IMR-90 (cell line): ENCODE results near the gene B4GALNT3. TPM values are rescaled to one million over a fixed set of nuclear protein-coding genes. Genes with fewer than 3 reads are reported as not detected.

ENCODE experiments used
- ATAC-seq: fragments of 200-7000 bp; cut with Tn5 transposase; 2 replicates; pipeline ENCODE4 v1.9.1; 2020; ENCODE audit warnings: low read depth, mild to moderate bottlenecking, moderate library complexity
- BruUV-seq: library from RNA; stranded (reverse); fragments of 400-500 nt; replicated peaks from 2 replicates; lab custom pipeline; 2021; lab: Mats Ljungman, UMichigan
- CTCF ChIA-PET: fragments of 300-600 bp; formaldehyde crosslinking; extraction: SDS; loops from one replicate; lab custom pipeline; 2021; ENCODE audit warnings: antibody characterized with exemption; lab: Yijun Ruan, JAX
- POLR2A ChIA-PET: fragments of 300-600 bp; sonication (Branson Sonifier 250); formaldehyde crosslinking; loops from one replicate; lab custom pipeline; 2022; ENCODE audit warnings: antibody characterized with exemption; ENCODE audit not compliant: unreplicated experiment; lab: Charles Lee
- DNase-seq: peaks from one replicate; pipeline ENCODE4 v3.0.0; 2013
- H2AFZ ChIP-seq: replicated peaks from 2 replicates; pipeline ENCODE3; 2013; ENCODE audit warnings: low read length, mild to moderate bottlenecking; ENCODE audit not compliant: poor library complexity
- H2AK5ac ChIP-seq: 2 replicates; pipeline ENCODE4 v1.6.1; 2013; ENCODE audit warnings: low read depth, low read length, inconsistent platforms
- H2AK9ac ChIP-seq: replicated peaks from 2 replicates; pipeline ENCODE3; 2013; ENCODE audit warnings: mild to moderate bottlenecking, low read depth, low read length, moderate library complexity; ENCODE audit not compliant: poor library complexity
- H2BK120ac ChIP-seq: 2 replicates; pipeline ENCODE4 v1.6.1; 2013; ENCODE audit warnings: low read depth, low read length, inconsistent platforms
- H2BK15ac ChIP-seq: 3 replicates; pipeline ENCODE4 v1.6.1; 2013; ENCODE audit warnings: low read depth, low read length, inconsistent platforms
- H2BK20ac ChIP-seq: 2 replicates; pipeline ENCODE4 v1.6.1; 2013; ENCODE audit warnings: low read depth, mild to moderate bottlenecking, inconsistent platforms, low read length, moderate library complexity
- H2BK5ac ChIP-seq: 2 replicates; pipeline ENCODE4 v1.6.1; 2013; ENCODE audit warnings: mild to moderate bottlenecking, low read depth, low read length, inconsistent platforms; ENCODE audit not compliant: poor library complexity, severe bottlenecking
- H3K14ac ChIP-seq: replicated peaks from 2 replicates; pipeline ENCODE4 v1.6.1; 2013; ENCODE audit warnings: low read depth, low read length, inconsistent platforms
- H3K18ac ChIP-seq: 2 replicates; pipeline ENCODE4 v1.6.1; 2013; ENCODE audit warnings: low read depth, low read length, control low read depth
- H3K23ac ChIP-seq: 2 replicates; pipeline ENCODE4 v1.6.1; 2013; ENCODE audit warnings: low read depth, low read length, inconsistent platforms
- H3K27ac ChIP-seq: 2 replicates; pipeline ENCODE4 v1.5.1; 2013; ENCODE audit warnings: mild to moderate bottlenecking, control low read depth, low read length; ENCODE audit not compliant: insufficient read depth
- H3K27me3 ChIP-seq: 2 replicates; pipeline ENCODE4 v1.6.1; 2013; ENCODE audit warnings: low read length; ENCODE audit not compliant: control insufficient read depth, insufficient read depth
- H3K36me3 ChIP-seq: 2 replicates; pipeline ENCODE4 v1.6.1; 2013; ENCODE audit warnings: low read length, mixed read lengths; ENCODE audit not compliant: control insufficient read depth, insufficient read depth
- H3K4ac ChIP-seq: 2 replicates; pipeline ENCODE4 v1.6.1; 2013; ENCODE audit warnings: low read depth, low read length, inconsistent platforms
- H3K4me1 ChIP-seq: 2 replicates; pipeline ENCODE4 v1.6.1; 2013; ENCODE audit warnings: low read length, mixed read lengths; ENCODE audit not compliant: control insufficient read depth, insufficient read depth
- H3K4me2 ChIP-seq: 2 replicates; pipeline ENCODE4 v1.6.1; 2013; ENCODE audit warnings: low read depth, mild to moderate bottlenecking, control low read depth, low read length, moderate library complexity
- H3K4me3 ChIP-seq: 2 replicates; pipeline ENCODE4 v1.5.1; 2013; ENCODE audit warnings: low read depth, mild to moderate bottlenecking, control low read depth, low read length, moderate library complexity; ENCODE audit not compliant: insufficient read depth
- H3K56ac ChIP-seq: 2 replicates; pipeline ENCODE4 v1.6.1; 2013; ENCODE audit warnings: low read length, inconsistent platforms; ENCODE audit not compliant: insufficient read depth; ENCODE audit errors: extremely low read depth
- H3K79me1 ChIP-seq, 2 experiments: 2 replicates each; pipeline ENCODE4 v1.6.1; 2013; ENCODE audit warnings: low read length in 2 of 2, inconsistent platforms in 1 of 2, low read depth in 1 of 2
- H3K9ac ChIP-seq: 2 replicates; pipeline ENCODE4 v1.6.1; 2013; ENCODE audit warnings: low read depth, low read length, control low read depth
- H3K9me1 ChIP-seq: 2 replicates; pipeline ENCODE4 v1.6.1; 2013; ENCODE audit warnings: low read length, inconsistent platforms; ENCODE audit not compliant: insufficient read depth
- H3K9me3 ChIP-seq: 2 replicates; pipeline ENCODE4 v1.6.1; 2013; ENCODE audit warnings: low read length; ENCODE audit not compliant: control insufficient read depth, insufficient read depth
- H4K20me1 ChIP-seq: 2 replicates; pipeline ENCODE4 v1.6.1; 2013; ENCODE audit warnings: low read length, inconsistent platforms; ENCODE audit not compliant: insufficient read depth
- H4K5ac ChIP-seq: 2 replicates; pipeline ENCODE4 v1.6.1; 2013; ENCODE audit warnings: mild to moderate bottlenecking, low read depth, low read length, control low read depth
- H4K8ac ChIP-seq, 2 experiments: 2 replicates each; pipeline ENCODE4 v1.6.1; 2013; ENCODE audit warnings: low read depth in 2 of 2, low read length in 2 of 2, control low read depth in 1 of 2, inconsistent platforms in 1 of 2
- H4K91ac ChIP-seq: 2 replicates; pipeline ENCODE4 v1.6.1; 2013; ENCODE audit warnings: low read depth, low read length, inconsistent platforms; ENCODE audit not compliant: insufficient read depth
- CEBPB ChIP-seq: IDR thresholded peaks from 2 replicates; pipeline ENCODE4 v1.6.1; 2012; ENCODE audit warnings: low read depth, low read length, improper control_type of control experiment
- CHD1 ChIP-seq: IDR thresholded peaks from 2 replicates; pipeline ENCODE4 v1.6.1; 2012; ENCODE audit warnings: low read depth, low read length, improper control_type of control experiment
- CTCF ChIP-seq: conservative IDR thresholded peaks from 2 replicates; pipeline ENCODE4 v1.5.1; 2012; ENCODE audit warnings: mild to moderate bottlenecking, low read depth, low read length, improper control_type of control experiment
- MAZ ChIP-seq: IDR thresholded peaks from 2 replicates; pipeline ENCODE4 v1.6.1; 2012; ENCODE audit warnings: low read depth, mild to moderate bottlenecking, low read length, improper control_type of control experiment, moderate library complexity, borderline replicate concordance
- MXI1 ChIP-seq: IDR thresholded peaks from 2 replicates; pipeline ENCODE4 v1.6.1; 2012; ENCODE audit warnings: low read depth, mild to moderate bottlenecking, low read length, moderate library complexity, borderline replicate concordance
- POLR2A ChIP-seq: IDR thresholded peaks from 2 replicates; pipeline ENCODE4 v1.6.1; 2012; ENCODE audit warnings: mild to moderate bottlenecking, low read depth, low read length
- RCOR1 ChIP-seq: IDR thresholded peaks from 2 replicates; pipeline ENCODE4 v1.6.1; 2012; ENCODE audit warnings: mild to moderate bottlenecking, low read length, improper control_type of control experiment; ENCODE audit not compliant: insufficient replicate concordance
- RFX5 ChIP-seq: IDR thresholded peaks from 2 replicates; pipeline ENCODE4 v1.8.0; 2012; ENCODE audit warnings: low read depth, mild to moderate bottlenecking, low read length, moderate library complexity
- SMC3 ChIP-seq: fragments of 150-350 bp; IDR thresholded peaks from 2 replicates; pipeline ENCODE4 v1.6.1; 2016; ENCODE audit warnings: low read depth, mild to moderate bottlenecking, antibody characterized with exemption, low read length, moderate library complexity
- WGBS, 2 experiments: methylation state at CpG; one replicate each; pipeline versions ENCODE4 v1.1.5 to v1.1.7; 2013; ENCODE audit warnings: missing lambda C conversion rate in 2 of 2; ENCODE audit not compliant: insufficient read length in 1 of 2; ENCODE audit errors: extremely low coverage in 2 of 2; 5-methylcytosine and 5-hydroxymethylcytosine counted together
- dilution Hi-C: fragments of 300-500 bp; cut with HindIII; formaldehyde crosslinking; loops from one replicate; pipeline ENCODE4 v1.14.3; 2018; ENCODE audit warnings: low sequenced_read_pairs; ENCODE audit not compliant: unreplicated experiment
- in situ Hi-C: fragments of 300-500 bp; cut with MboI; formaldehyde crosslinking; loops from 3 replicates; pipeline ENCODE4 v1.14.3; 2019; ENCODE audit warnings: low sequenced_read_pairs, inconsistent platforms, mixed read lengths
- intact Hi-C: fragments of 100-400 bp; cut with micrococcal nuclease; formaldehyde crosslinking; loops from 2 replicates; pipeline ENCODE4 v1.10.0; 2022
- polyA plus RNA-seq, 3 experiments: library from polyadenylated mRNA; depleted of rRNA; stranded (reverse); fragments of >200 nt; gene quantifications; 2 replicates each; pipeline ENCODE4 v1.2.3, GENCODE V29; 2012; ENCODE audit warnings: low replicate concordance in 1 of 3
- total RNA-seq: library from RNA; depleted of rRNA; stranded (reverse); fragments of >200 nt; gene quantifications from 2 replicates; pipeline ENCODE4 v1.2.3, GENCODE V29; 2012

The B4GALNT3 gene
- total and polyA plus RNA-seq, 2 of the 4 experiments (the other 2 are of a cell fraction), result not detected

DNA sequence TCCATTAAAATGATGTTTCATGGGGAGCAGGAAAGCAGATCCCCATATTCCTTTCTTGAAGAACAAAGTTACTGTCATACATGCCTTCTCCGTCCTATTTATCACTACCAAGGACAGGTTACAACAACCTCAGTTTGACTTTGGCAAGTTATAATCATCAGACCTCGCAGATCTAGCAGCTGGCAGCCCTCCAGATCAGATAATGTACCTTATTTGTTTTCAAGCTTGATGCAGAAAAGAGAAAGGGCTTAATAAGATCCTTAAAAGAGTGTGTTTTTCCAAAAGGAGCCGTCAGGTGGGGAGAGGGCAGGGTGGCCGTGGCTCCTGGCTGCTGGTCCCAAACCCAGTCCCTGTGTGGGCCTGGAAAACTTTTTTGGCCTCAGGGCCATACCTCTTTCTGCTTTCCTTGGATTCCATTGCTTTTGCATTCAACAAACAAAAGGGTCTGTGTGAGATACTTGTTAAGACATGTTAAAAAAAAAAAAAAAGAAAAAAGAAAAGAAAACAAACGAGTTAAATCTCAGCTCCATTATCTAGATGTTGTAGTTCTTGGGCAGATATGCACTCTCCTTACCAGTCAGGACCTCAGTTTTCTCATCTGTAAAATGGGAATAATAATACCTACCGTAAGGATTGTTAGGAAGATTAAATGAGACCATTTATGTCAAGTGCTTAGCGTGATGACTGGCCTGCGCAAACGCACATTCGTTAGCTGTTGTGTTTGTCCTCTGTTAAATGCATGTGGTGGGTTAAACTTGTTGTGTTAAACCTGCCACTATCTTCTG is 64.6 kb downstream of the B4GALNT3 start:
- no peak overlapping the region for H4K91ac ChIP-seq
- no peaks in the 10 kb centered on the region; the same call in 1 of the 2 replicates for H3K9me3 ChIP-seq
- no peak overlapping the region for H3K23ac ChIP-seq
- no peak for ATAC-seq
- ChIA-PET POLR2A (no interaction called here), CTCF (no interaction called here)
- TF ChIP-seq CHD1 (no peak), MAZ (no peak), SMC3 (no peak), MXI1 (no peak), CTCF (no peak), RFX5 (no peak), POLR2A (no peak), RCOR1 (no peak), CEBPB (no peak)
- DNase-seq, result no peak
- peaks cover 63% of the 10 kb centered on the region for H3K27me3 ChIP-seq
- H2BK15ac ChIP-seq, result no peak overlapping the region
- dilution Hi-C loops, result no loop called here
- no peak overlapping the region for H2AFZ ChIP-seq
- H3K18ac ChIP-seq, result no peak overlapping the region
- no peak overlapping the region for H2AK9ac ChIP-seq
- no peak overlapping the region for H3K4ac ChIP-seq
- no peak overlapping the region for H3K4me3 ChIP-seq
- no peaks in the 10 kb centered on the region for H3K4me1 ChIP-seq
- no peak overlapping the region for H2AK5ac ChIP-seq
- no peak overlapping the region for H2BK120ac ChIP-seq
- H2BK20ac ChIP-seq, result no peak overlapping the region
- H3K14ac ChIP-seq, result no peak overlapping the region
- H3K56ac ChIP-seq, result no peak overlapping the region
- 0 out of 2 replicates have a peak, but pooled peaks cover 3% of the 10 kb centered on the region for H3K9me1 ChIP-seq
- no peaks in the 10 kb centered on the region for H4K20me1 ChIP-seq
- no TSS peak for BruUV-seq
- in situ Hi-C loops, result no loop called here
- H2BK5ac ChIP-seq, result no peak overlapping the region
- H4K8ac ChIP-seq, result no peak overlapping the region
- intact Hi-C loops, result no loop called here
- H3K4me2 ChIP-seq, result no peak overlapping the region
- no peak overlapping the region for H3K27ac ChIP-seq
- H3K9ac ChIP-seq, result no peak overlapping the region
- H4K5ac ChIP-seq, result no peak overlapping the region
- H3K79me1 ChIP-seq, result no peaks in the 10 kb centered on the region
- no peaks in the 10 kb centered on the region for H3K36me3 ChIP-seq
- 100% methylated on average over 3 of the region's 10 CpGs; no CpG with 5 or more reads in 1 of the 2 experiments for WGBS, 2 experiments
